ENCODE measurements around the gene UBL3. TPM values are rescaled to one million over a fixed set of nuclear protein-coding genes. Genes with fewer than 3 reads are reported as not detected.

Gene UBL3

Small RNA genes lying within 50 kb of the gene (small RNA-seq; reads per million reads assigned to genes)
- not detected for gene RF00017 (ENCODE audit: insufficient read depth)
- not detected for gene TIMM8BP1 (ENCODE audit: insufficient read depth)

All from mesendoderm (in vitro differentiated cells).